Mesangial cell (primary cell): ENCODE measurements around the gene CLVS2. TPM values are rescaled to one million over a fixed set of nuclear protein-coding genes. Genes with fewer than 3 reads are reported as not detected.

Source experiments
- total RNA-seq: library from RNA; depleted of rRNA; stranded (reverse); fragments of >200 nt; gene quantifications from 2 replicates; pipeline ENCODE4 v1.2.3, GENCODE V29; 2015

Gene CLVS2
- 0.16 TPM in 1 of 2 replicates, not detected in the other for total RNA-seq

GRCh38 chr6:122995921-122996793, at the start of gene CLVS2:
CLVS2 (plus strand) TSS chr6:122996235; CDS start chr6:122997778, 1,543 bp downstream.

Other genes with a start within 250 kb of the CLVS2 start
- gene FABP7, start 216.5 kb upstream of the CLVS2 start, total RNA-seq = not detected in 2 replicates
- gene SMPDL3A, start 207.0 kb upstream of the CLVS2 start, total RNA-seq = 7.0 and 7.4 TPM in 2 replicates